Activated B cell treated with CpG ODN at 0.5 μM for 24 hours (primary cell): ENCODE data around the gene ASNS. TPM values are rescaled to one million over a fixed set of nuclear protein-coding genes. Genes with fewer than 3 reads are reported as not detected.
A peak's percentile ranks its signal among the peaks of the same experiment; 100 is the strongest.

Experiments
- ATAC-seq: fragments of 200-7000 bp; cut with Tn5 transposase; one replicate; pipeline ENCODE4 v1.10.0; 2021; ENCODE audit warnings: low read depth, mild to moderate bottlenecking, moderate library complexity
- CTCF ChIA-PET: fragments of 350-600 bp; sonication (Branson Sonifier 250); formaldehyde crosslinking; loops from one replicate; lab custom pipeline; 2021; ENCODE audit warnings: antibody characterized with exemption; lab: Charles Lee
- POLR2A ChIA-PET: fragments of 350-600 bp; sonication (Branson Sonifier 250); formaldehyde crosslinking; loops from one replicate; lab custom pipeline; 2021; ENCODE audit warnings: antibody characterized with exemption; lab: Charles Lee
- DNase-seq: peaks from one replicate; pipeline ENCODE4 v3.0.0; 2022
- H3K27ac Mint-ChIP-seq: one replicate; pipeline ENCODE4 v1.8.0; 2020; ENCODE audit warnings: mixed read lengths
- H3K27me3 Mint-ChIP-seq: one replicate; pipeline ENCODE4 v1.8.0; 2021; ENCODE audit warnings: mixed read lengths
- H3K36me3 Mint-ChIP-seq: one replicate; pipeline ENCODE4 v1.8.0; 2021; ENCODE audit warnings: low read depth, mixed read lengths
- H3K4me1 Mint-ChIP-seq: one replicate; pipeline ENCODE4 v1.8.0; 2021; ENCODE audit warnings: mixed read lengths
- H3K4me3 Mint-ChIP-seq: one replicate; pipeline ENCODE4 v1.8.0; 2020; ENCODE audit warnings: mild to moderate bottlenecking, mixed read lengths
- H3K9me3 Mint-ChIP-seq: one replicate; pipeline ENCODE4 v1.8.0; 2020; ENCODE audit warnings: mixed read lengths
- CTCF ChIP-seq: fragments of 200-600 bp; IDR thresholded peaks from one replicate; pipeline ENCODE4 v1.8.0; 2022; ENCODE audit warnings: antibody characterized with exemption, mild to moderate bottlenecking
- intact Hi-C: fragments of 100-400 bp; cut with micrococcal nuclease; formaldehyde crosslinking; loops from one replicate; pipeline ENCODE4 v1.15.1; 2024
- total RNA-seq: library from RNA; stranded (reverse); gene quantifications from 2 replicates; pipeline ENCODE4 v1.2.3, GENCODE V29; 2022

Gene ASNS
- total RNA-seq, 1 donor from 2014 or later = 101 TPM

GRCh38 chr7:97842006-97842405, 30.2 kb downstream of the ASNS start:
- POLR2A ChIA-PET = no interaction called here
- ATAC-seq (no peak), DNase-seq (no peak)
- Mint-ChIP-seq H3K36me3 (no peaks in the 10 kb centered on the region), H3K4me3 (no peak overlapping the region), H3K27ac (no peak overlapping the region), H3K4me1 (no peaks in the 10 kb centered on the region), H3K27me3 (peaks cover 13% of the 10 kb centered on the region), H3K9me3 (no peaks in the 10 kb centered on the region)
- intact Hi-C loops = no loop called here
- no peak for TF ChIP-seq CTCF
- CTCF ChIA-PET = no interaction called here

- H3K27me3 Mint-ChIP-seq = peaks cover 29% of the 10 kb centered on the region
- no peaks in the 10 kb centered on the region for H3K4me1 Mint-ChIP-seq
- ChIA-PET POLR2A (no interaction called here), CTCF (interaction anchor here (1.0 to 3.5 kb wide), 7 partner anchors 10 to 1920 kb away, joined by 3 to 44 read pairs (median 7); partner anchors contain the start of gene SDHAF3)
- DNase-seq (no peak), ATAC-seq (peak; percentile 69)
- no peaks in the 10 kb centered on the region for H3K36me3 Mint-ChIP-seq
- no peak for TF ChIP-seq CTCF
- H3K4me3 Mint-ChIP-seq = no peak overlapping the region
- intact Hi-C loops = loop anchor here (1.0 to 10.0 kb wide), 6 partner anchors 338 to 1919 kb away; no protein-coding TSS in a partner anchor
- no peaks in the 10 kb centered on the region for H3K9me3 Mint-ChIP-seq
- no peak overlapping the region for H3K27ac Mint-ChIP-seq
These were observed 36.7 kb downstream of the ASNS start for GRCh38 chr7:97835296-97836138.

- no peaks in the 10 kb centered on the region for H3K27me3 Mint-ChIP-seq
- ChIA-PET POLR2A (no interaction called here), CTCF (no interaction called here)
- no peak for TF ChIP-seq CTCF
- H3K9me3 Mint-ChIP-seq = peaks cover 3% of the 10 kb centered on the region
- DNase-seq (no peak), ATAC-seq (no peak)
- no peaks in the 10 kb centered on the region for H3K4me1 Mint-ChIP-seq
- no peak overlapping the region for H3K27ac Mint-ChIP-seq
- H3K4me3 Mint-ChIP-seq = no peak overlapping the region
- no peaks in the 10 kb centered on the region for H3K36me3 Mint-ChIP-seq
- intact Hi-C loops = no loop called here
These were observed 53.0 kb downstream of the ASNS start for GRCh38 chr7:97819161-97819560.

GRCh38 chr7:97818066-97818663, 54.0 kb downstream of the ASNS start:
- no peak for TF ChIP-seq CTCF
- intact Hi-C loops = no loop called here
- Mint-ChIP-seq H3K4me1 (no peaks in the 10 kb centered on the region), H3K4me3 (no peak overlapping the region), H3K36me3 (no peaks in the 10 kb centered on the region), H3K27me3 (no peaks in the 10 kb centered on the region), H3K27ac (no peak overlapping the region), H3K9me3 (peaks cover 3% of the 10 kb centered on the region)
- ChIA-PET POLR2A (no interaction called here), CTCF (no interaction called here)
- DNase-seq (no peak), ATAC-seq (no peak)

Other genes starting within 250 kb of the ASNS start
- not detected in 2 replicates for gene TAC1, start 140.3 kb downstream of the ASNS start, total RNA-seq
- not detected in 2 replicates for gene OCM2, start 117.8 kb upstream of the ASNS start, total RNA-seq
- gene LMTK2, start 234.5 kb upstream of the ASNS start, total RNA-seq = 9.6 and 10.4 TPM in 2 replicates